Activated CD4-positive, alpha-beta T cell treated with anti-CD3 and anti-CD28 coated beads, Interleukin-2, Interleukin-4, amounts not matched to agents 100 ng/mL and 50 ng/mL, durations not matched to agents 16 hours and 8 hours (primary cell): ENCODE data around the gene LTC4S.
A peak's percentile ranks its signal among the peaks of the same experiment; 100 is the strongest.
"Not testable (repeated sequence)": the region's sequence is repeated elsewhere in the genome, so short reads cannot be mapped to it uniquely, and the experiment has no call there.

Experiments used
- DNase-seq: peaks from one replicate; pipeline ENCODE4 v3.0.0-alpha.2; 2020; ENCODE audit warnings: low spot score

Gene LTC4S

GRCh38 chr5:179827680-179828079, 33.9 kb downstream of the LTC4S start:
- no peak for DNase-seq

- no peak for DNase-seq
These were observed 35.1 kb downstream of the LTC4S start for GRCh38 chr5:179828756-179829421.

- no peak for DNase-seq
These were observed 36.1 kb downstream of the LTC4S start for GRCh38 chr5:179829732-179830435.

- no peak for DNase-seq
These were observed 37.2 kb downstream of the LTC4S start for GRCh38 chr5:179830818-179831468.

- no peak for DNase-seq
These were observed 38.4 kb downstream of the LTC4S start for GRCh38 chr5:179832039-179832745.

GRCh38 chr5:179833056-179833708, 39.4 kb downstream of the LTC4S start:
- no peak for DNase-seq

GRCh38 chr5:179833709-179834070, 39.9 kb downstream of the LTC4S start:
- DNase-seq, result no peak

- no peak for DNase-seq
These were observed 40.3 kb downstream of the LTC4S start for GRCh38 chr5:179834120-179834519.

- not testable (repeated sequence) for DNase-seq
These were observed 41.1 kb downstream of the LTC4S start for GRCh38 chr5:179834871-179835270.

GRCh38 chr5:179836225-179837019, 42.6 kb downstream of the LTC4S start:
- DNase-seq, result peak; percentile 58

- DNase-seq, result no peak
These were observed 43.6 kb downstream of the LTC4S start for GRCh38 chr5:179837076-179838011.

- no peak for DNase-seq
These were observed 45.8 kb downstream of the LTC4S start for GRCh38 chr5:179839328-179840256.

GRCh38 chr5:179840321-179840720, 46.5 kb downstream of the LTC4S start:
- DNase-seq, result no peak

GRCh38 chr5:179840766-179841165, 47.0 kb downstream of the LTC4S start:
- DNase-seq, result no peak

- no peak for DNase-seq
These were observed 47.8 kb downstream of the LTC4S start for GRCh38 chr5:179841621-179842020.
